HEK293 (cell line): ENCODE measurements around the gene IGSF1.

Source experiments
- CTCF ChIA-PET: fragments of 350-600 bp; formaldehyde crosslinking; extraction: SDS; loops from one replicate; lab custom pipeline; 2021; ENCODE audit warnings: antibody characterized with exemption; lab: Yijun Ruan, JAX
- POLR2A ChIA-PET: fragments of 300-600 bp; formaldehyde crosslinking; extraction: SDS; loops from one replicate; lab custom pipeline; 2020; ENCODE audit warnings: antibody characterized with exemption, inconsistent platforms; lab: Yijun Ruan, JAX
- H3K27ac ChIP-seq: fragments of 200-500 bp; sonication (Bioruptor generic); 2 replicates; pipeline ENCODE4 v1.5.1; 2014; ENCODE audit warnings: low read depth, low read length, control low read depth, inconsistent platforms; ENCODE audit errors: extremely low read depth
- H3K36me3 ChIP-seq, 2 experiments: fragments of 200-500 bp in 1 of 2; sonication (Bioruptor generic) in 1 of 2; 1 replicate in 1 of 2; 2 replicates in 1 of 2; pipeline ENCODE4 v1.5.1; 2014 to 2017; ENCODE audit warnings: inconsistent platforms in 2 of 2, low read length in 2 of 2; ENCODE audit not compliant: control insufficient read depth in 2 of 2, insufficient read depth in 1 of 2
- H3K4me1 ChIP-seq: fragments of 200-500 bp; sonication (Bioruptor generic); 2 replicates; pipeline ENCODE4 v1.5.1; 2014; ENCODE audit warnings: mild to moderate bottlenecking, low read length, inconsistent platforms; ENCODE audit not compliant: control insufficient read depth, insufficient read depth
- H3K4me3 ChIP-seq: 2 replicates; pipeline ENCODE4 v1.5.1; 2011; ENCODE audit warnings: low read depth, mild to moderate bottlenecking, control low read depth, low read length, moderate library complexity
- H3K9me3 ChIP-seq: fragments of 200-500 bp; sonication (Bioruptor generic); 2 replicates; pipeline ENCODE4 v1.5.1; 2014; ENCODE audit warnings: low read depth, low read length, inconsistent platforms; ENCODE audit not compliant: control insufficient read depth, insufficient read depth
- ATF2 ChIP-seq: fragments of 450-650 bp; formaldehyde crosslinking; IDR thresholded peaks from 2 replicates; pipeline ENCODE4 v1.5.1; 2016; ENCODE audit warnings: missing biosample characterization, missing genetic modification characterization, low read depth
- FEZF1 ChIP-seq: fragments of 450-650 bp; formaldehyde crosslinking; IDR thresholded peaks from 2 replicates; pipeline ENCODE4 v1.5.1; 2016; ENCODE audit warnings: missing biosample characterization, missing genetic modification characterization
- GLIS1 ChIP-seq: fragments of 450-650 bp; formaldehyde crosslinking; IDR thresholded peaks from 2 replicates; pipeline ENCODE4 v1.5.1; 2016; ENCODE audit warnings: missing biosample characterization, missing genetic modification characterization
- KLF17 ChIP-seq: fragments of 450-650 bp; formaldehyde crosslinking; IDR thresholded peaks from 2 replicates; pipeline ENCODE4 v1.5.1; 2016; ENCODE audit warnings: missing biosample characterization, missing genetic modification characterization
- KLF7 ChIP-seq: fragments of 450-650 bp; formaldehyde crosslinking; IDR thresholded peaks from 2 replicates; pipeline ENCODE4 v1.5.1; 2016; ENCODE audit warnings: missing biosample characterization, missing genetic modification characterization, borderline replicate concordance
- PRDM10 ChIP-seq: fragments of 450-650 bp; formaldehyde crosslinking; IDR thresholded peaks from 2 replicates; pipeline ENCODE4 v1.5.1; 2016; ENCODE audit warnings: missing biosample characterization, missing genetic modification characterization
- SP3 ChIP-seq: fragments of 450-650 bp; formaldehyde crosslinking; IDR thresholded peaks from 2 replicates; pipeline ENCODE4 v1.5.1; 2016; ENCODE audit warnings: missing biosample characterization, missing genetic modification characterization
- ZBTB49 ChIP-seq: fragments of 450-650 bp; formaldehyde crosslinking; IDR thresholded peaks from 2 replicates; pipeline ENCODE4 v1.5.1; 2016; ENCODE audit warnings: missing biosample characterization, missing genetic modification characterization, low read depth
- ZBTB7A ChIP-seq: fragments of 450-650 bp; formaldehyde crosslinking; IDR thresholded peaks from 2 replicates; pipeline ENCODE4 v1.5.1; 2016; ENCODE audit warnings: low read depth, missing biosample characterization, missing genetic modification characterization
- ZFP3 ChIP-seq: fragments of 450-650 bp; formaldehyde crosslinking; IDR thresholded peaks from 2 replicates; pipeline ENCODE4 v1.5.1; 2016; ENCODE audit warnings: low read depth, missing biosample characterization, missing genetic modification characterization
- ZFP37 ChIP-seq: fragments of 450-650 bp; formaldehyde crosslinking; IDR thresholded peaks from 2 replicates; pipeline ENCODE4 v1.5.1; 2016; ENCODE audit warnings: missing biosample characterization, missing genetic modification characterization
- ZFP41 ChIP-seq: fragments of 450-650 bp; formaldehyde crosslinking; IDR thresholded peaks from 2 replicates; pipeline ENCODE4 v1.5.1; 2016; ENCODE audit warnings: missing biosample characterization, missing genetic modification characterization, borderline replicate concordance
- ZFP69B ChIP-seq: fragments of 450-650 bp; formaldehyde crosslinking; IDR thresholded peaks from 2 replicates; pipeline ENCODE4 v1.5.1; 2016; ENCODE audit warnings: missing biosample characterization, missing genetic modification characterization
- ZNF155 ChIP-seq: fragments of 450-650 bp; formaldehyde crosslinking; IDR thresholded peaks from 2 replicates; pipeline ENCODE4 v1.5.1; 2016; ENCODE audit warnings: missing biosample characterization, missing genetic modification characterization
- ZNF311 ChIP-seq: fragments of 450-650 bp; formaldehyde crosslinking; IDR thresholded peaks from 2 replicates; pipeline ENCODE4 v1.5.1; 2017; ENCODE audit warnings: missing biosample characterization, missing genetic modification characterization, borderline replicate concordance
- ZNF501 ChIP-seq: fragments of 450-650 bp; formaldehyde crosslinking; IDR thresholded peaks from 2 replicates; pipeline ENCODE4 v1.5.1; 2016; ENCODE audit warnings: missing biosample characterization, missing genetic modification characterization
- ZNF544 ChIP-seq: fragments of 450-650 bp; formaldehyde crosslinking; IDR thresholded peaks from 2 replicates; pipeline ENCODE4 v1.5.0; 2017; ENCODE audit warnings: missing biosample characterization, missing genetic modification characterization
- ZNF600 ChIP-seq: fragments of 450-650 bp; formaldehyde crosslinking; IDR thresholded peaks from 2 replicates; pipeline ENCODE4 v1.5.1; 2016; ENCODE audit warnings: missing biosample characterization, missing genetic modification characterization
- ZNF623 ChIP-seq: fragments of 450-650 bp; formaldehyde crosslinking; IDR thresholded peaks from 2 replicates; pipeline ENCODE4 v1.5.1; 2016; ENCODE audit warnings: missing biosample characterization, missing genetic modification characterization
- ZNF677 ChIP-seq: fragments of 450-650 bp; IDR thresholded peaks from 2 replicates; pipeline ENCODE4 v1.5.0; 2018; ENCODE audit warnings: missing biosample characterization, mild to moderate bottlenecking, missing genetic modification characterization, moderate library complexity
- ZNF707 ChIP-seq: fragments of 450-650 bp; formaldehyde crosslinking; IDR thresholded peaks from 2 replicates; pipeline ENCODE4 v1.5.1; 2016; ENCODE audit warnings: missing biosample characterization, missing genetic modification characterization
- ZNF785 ChIP-seq: fragments of 450-650 bp; formaldehyde crosslinking; IDR thresholded peaks from 2 replicates; pipeline ENCODE4 v1.5.1; 2016; ENCODE audit warnings: missing biosample characterization, missing genetic modification characterization
- ZSCAN4 ChIP-seq: fragments of 450-650 bp; formaldehyde crosslinking; IDR thresholded peaks from 2 replicates; pipeline ENCODE4 v1.5.1; 2017; ENCODE audit warnings: missing biosample characterization, missing genetic modification characterization

IGSF1 gene

GRCh38 chrX:131288738-131289511, at the start of gene IGSF1:
IGSF1 (minus strand) TSS chrX:131289306; CDS start chrX:131286674, 2,632 bp downstream.
- CTCF ChIA-PET = interaction anchor here (0.5 to 0.8 kb wide), 3 partner anchors 135 to 294 kb away, joined by 3 read pairs; no protein-coding TSS in a partner anchor
- peak; percentile 49 for TF ChIP-seq SP3 (tag by site-specific recombination)
- no peak for TF ChIP-seq ZNF501 (tag by site-specific recombination)
- no peak for TF ChIP-seq ZNF544 (tag by site-specific recombination)
- TF ChIP-seq KLF7 (tag by site-specific recombination) = no peak
- TF ChIP-seq ZNF600 = no peak
- no peak for TF ChIP-seq ZFP69B (tag by site-specific recombination)
- TF ChIP-seq GLIS1 = peak; percentile 40
- no peak within 1 kb of the TSS for H3K27ac ChIP-seq
- peaks cover 0 to 3% of the 10 kb centered on the region in 2 experiments; a peak in 1 of 3 replicates for H3K36me3 ChIP-seq
- H3K9me3 ChIP-seq = no peaks in the 10 kb centered on the region
- H3K4me3 ChIP-seq = peak within 1 kb of the TSS; percentile 15; the same call in 1 of the 2 replicates
- POLR2A ChIA-PET = no interaction called here
- no peaks in the 10 kb centered on the region for H3K4me1 ChIP-seq

- Histone ChIP-seq H3K4me1 (no peaks in the 10 kb centered on the region), H3K36me3 (no peaks in the 10 kb centered on the region), H3K4me3 (no peak overlapping the region)
- CTCF ChIA-PET = no interaction called here
- TF ChIP-seq ZSCAN4 (tag by site-specific recombination) (no peak), ZNF623 (tag by site-specific recombination) (no peak), ZNF311 (tag by site-specific recombination) (no peak), ATF2 (tag by site-specific recombination) (no peak), ZNF155 (tag by site-specific recombination) (no peak), ZFP41 (tag by site-specific recombination) (no peak), FEZF1 (no peak), ZFP3 (tag by site-specific recombination) (no peak), ZNF677 (tag by site-specific recombination) (no peak), ZNF785 (tag by site-specific recombination) (no peak), ZBTB7A (tag by site-specific recombination) (no peak), KLF17 (tag by site-specific recombination) (no peak), ZFP37 (tag by site-specific recombination) (no peak), ZNF707 (tag by site-specific recombination) (no peak), ZBTB49 (no peak), PRDM10 (no peak)
- TF ChIP-seq, all 188 proteins: peak for 0
- Histone ChIP-seq H3K9me3 (no peaks in the 10 kb centered on the region; the same call in 1 of the 2 replicates), H3K27ac (no peak overlapping the region)
- POLR2A ChIA-PET = no interaction called here
These were observed 43.2 kb upstream of the IGSF1 start for GRCh38 chrX:131332331-131332730.
